GM23338 (cell line): ENCODE results near the gene C1orf216. TPM values are rescaled to one million over a fixed set of nuclear protein-coding genes. Genes with fewer than 3 reads are reported as not detected.
A peak's percentile ranks its signal among the peaks of the same experiment; 100 is the strongest.
"Not testable (repeated sequence)": the region's sequence is repeated elsewhere in the genome, so short reads cannot be mapped to it uniquely, and the experiment has no call there.

Source experiments
- ATAC-seq: fragments of 200-7000 bp; cut with Tn5 transposase; 3 replicates; pipeline ENCODE4 v1.9.1; 2020
- DNase-seq: peaks from one replicate; pipeline ENCODE4 v3.0.0-alpha.2; 2015; ENCODE audit warnings: low spot score
- H2AFZ ChIP-seq: fragments of 200-600 bp; sonication (generic); 2 replicates; pipeline ENCODE4 v1.8.0; 2016; ENCODE audit warnings: antibody characterized with exemption, mild to moderate bottlenecking, moderate library complexity
- H3F3A ChIP-seq: fragments of 200-600 bp; sonication (generic); replicated peaks from 2 replicates; pipeline ENCODE4 v1.8.0; 2017; ENCODE audit warnings: antibody characterized with exemption, mixed run types, low read depth
- H3K27ac ChIP-seq: fragments of 200-600 bp; sonication (generic); 2 replicates; pipeline ENCODE4 v1.6.1; 2016; ENCODE audit warnings: low read depth
- H3K27me3 ChIP-seq: fragments of 200-600 bp; sonication (generic); 2 replicates; pipeline ENCODE4 v1.8.0; 2016; ENCODE audit warnings: mild to moderate bottlenecking, mixed run types, moderate library complexity; ENCODE audit not compliant: insufficient read depth
- H3K36me3 ChIP-seq: fragments of 200-600 bp; sonication (generic); 2 replicates; pipeline ENCODE4 v1.8.0; 2016; ENCODE audit warnings: mild to moderate bottlenecking; ENCODE audit not compliant: insufficient read depth
- H3K4me1 ChIP-seq: fragments of 200-600 bp; sonication (generic); 2 replicates; pipeline ENCODE4 v1.8.0; 2016; ENCODE audit warnings: mild to moderate bottlenecking, moderate library complexity; ENCODE audit not compliant: insufficient read depth
- H3K4me2 ChIP-seq: fragments of 200-600 bp; sonication (generic); 2 replicates; pipeline ENCODE4 v1.7.1; 2017; ENCODE audit warnings: mixed run types
- H3K4me3 ChIP-seq: fragments of 200-600 bp; sonication (generic); 2 replicates; pipeline ENCODE4 v1.6.1; 2016; ENCODE audit warnings: mixed run types
- H3K79me2 ChIP-seq: fragments of 200-600 bp; sonication (generic); replicated peaks from 2 replicates; pipeline ENCODE4 v1.8.0; 2017; ENCODE audit warnings: mild to moderate bottlenecking; ENCODE audit not compliant: insufficient read depth
- H3K9me2 ChIP-seq: fragments of 200-600 bp; sonication (generic); 2 replicates; pipeline ENCODE4 v1.8.0; 2017; ENCODE audit not compliant: insufficient read depth
- H4K20me1 ChIP-seq: fragments of 200-600 bp; sonication (generic); replicated peaks from 2 replicates; pipeline ENCODE4 v1.8.0; 2017; ENCODE audit warnings: mild to moderate bottlenecking; ENCODE audit not compliant: insufficient read depth
- H3K27ac Mint-ChIP-seq: 2 replicates; pipeline ENCODE4 v1.8.0; 2020; ENCODE audit warnings: inconsistent platforms, mild to moderate bottlenecking, moderate library complexity, mixed read lengths
- H3K27me3 Mint-ChIP-seq: 3 replicates; pipeline ENCODE4 v1.8.0; 2022; ENCODE audit warnings: low read depth, mild to moderate bottlenecking, moderate library complexity, mixed read lengths, inconsistent platforms; ENCODE audit not compliant: insufficient read depth, poor library complexity
- H3K36me3 Mint-ChIP-seq: 3 replicates; pipeline ENCODE4 v1.8.0; 2021; ENCODE audit warnings: low read depth, mild to moderate bottlenecking, inconsistent platforms, moderate library complexity, mixed read lengths
- H3K4me1 Mint-ChIP-seq: 3 replicates; pipeline ENCODE4 v1.8.0; 2020; ENCODE audit warnings: mild to moderate bottlenecking, inconsistent platforms, mixed read lengths
- H3K4me3 Mint-ChIP-seq: 3 replicates; pipeline ENCODE4 v1.8.0; 2021; ENCODE audit warnings: moderate library complexity, mild to moderate bottlenecking, inconsistent platforms, mixed read lengths
- H3K9me3 Mint-ChIP-seq: 3 replicates; pipeline ENCODE4 v1.8.0; 2020; ENCODE audit warnings: moderate library complexity, mild to moderate bottlenecking, inconsistent platforms, mixed read lengths
- ETS1 ChIP-seq: IDR thresholded peaks from 2 replicates; pipeline ENCODE4 v1.6.1; 2016; ENCODE audit warnings: antibody characterized with exemption
- EZH2phosphoT487 ChIP-seq: fragments of 200-600 bp; sonication (generic); IDR thresholded peaks from one replicate; pipeline ENCODE4 v1.8.1; 2018; ENCODE audit warnings: antibody characterized with exemption; ENCODE audit not compliant: unreplicated experiment
- JUNB ChIP-seq: IDR thresholded peaks from one replicate; pipeline ENCODE4 v1.6.1; 2016; ENCODE audit warnings: antibody characterized with exemption; ENCODE audit not compliant: unreplicated experiment
- NANOG ChIP-seq: IDR thresholded peaks from 2 replicates; pipeline ENCODE4 v1.6.1; 2016; ENCODE audit warnings: antibody characterized with exemption, borderline replicate concordance
- POLR2AphosphoS5 ChIP-seq: IDR thresholded peaks from 2 replicates; pipeline ENCODE4 v1.6.1; 2016; ENCODE audit warnings: antibody characterized with exemption, low read depth
- STAT1 ChIP-seq: IDR thresholded peaks from one replicate; pipeline ENCODE4 v1.6.1; 2016; ENCODE audit warnings: antibody characterized with exemption; ENCODE audit not compliant: unreplicated experiment
- ZNF114 ChIP-seq: fragments of 250-450 bp; sonication (Bioruptor Pico); IDR thresholded peaks from 2 replicates; pipeline ENCODE4 v1.5.0; 2020; ENCODE audit warnings: mild to moderate bottlenecking, moderate library complexity
- ZNF331 ChIP-seq: fragments of 250-450 bp; sonication (Bioruptor Pico); IDR thresholded peaks from 2 replicates; pipeline ENCODE4 v1.5.0; 2020; ENCODE audit warnings: low read depth, mild to moderate bottlenecking, moderate library complexity
- polyA plus RNA-seq: library from polyadenylated mRNA; unstranded; fragments of >200 nt; fragmentation: Nextera tagmentation; extraction: Ambion mirVana; gene quantifications from 2 replicates; pipeline ENCODE4 v1.2.1, GENCODE V29; 2016
- total RNA-seq: library from RNA; depleted of rRNA; stranded (reverse); fragments of >200 nt; shearing (Covaris generic); gene quantifications from 2 replicates; pipeline ENCODE4 v1.2.3, GENCODE V29; 2014
- TF ChIP-seq, protein P1 (sequence below), 2 experiments: fragments of 200-600 bp in 1 of 2; sonication (generic) in 1 of 2; conservative IDR thresholded peaks; 2 replicates each; pipeline versions ENCODE4 v1.5.1 to v1.6.1; 2016 to 2017; ENCODE audit warnings: antibody characterized with exemption in 2 of 2, low read depth in 2 of 2, mild to moderate bottlenecking in 2 of 2, moderate library complexity in 1 of 2

The C1orf216 gene
- total and polyA plus RNA-seq, 2 experiments from 2014 or later: 4.7 to 21.5 TPM

DNA sequence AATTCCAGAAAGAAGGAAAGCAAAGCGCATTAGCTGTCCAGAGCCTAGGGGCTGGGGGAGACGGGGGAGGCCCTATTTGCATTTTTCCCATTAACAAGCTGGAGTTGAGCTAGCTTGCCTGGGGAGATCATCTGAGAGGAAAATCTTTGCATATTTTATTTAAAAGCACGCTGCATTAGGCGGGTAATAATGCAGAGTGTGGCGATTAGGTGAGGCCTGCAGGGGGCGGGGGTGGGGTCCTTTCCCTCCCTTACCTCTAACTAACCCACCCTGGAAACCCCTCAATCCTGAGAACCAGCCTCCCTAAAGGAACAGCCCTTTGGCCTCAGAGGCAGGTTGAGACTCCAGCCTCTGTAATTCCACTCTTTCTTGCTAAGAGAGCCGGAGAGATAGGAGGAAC, 16.2 kb downstream of the C1orf216 start:
- Mint-ChIP-seq H3K4me1 (peaks cover 36% of the 10 kb centered on the region), H3K27me3 (peaks cover 23% of the 10 kb centered on the region), H3K36me3 (peaks cover 4% of the 10 kb centered on the region; the same call in 2 of the 3 replicates), H3K4me3 (peak overlapping the region; percentile 40), H3K9me3 (peaks cover 8% of the 10 kb centered on the region; the same call in 2 of the 3 replicates), H3K27ac (no peak overlapping the region)
- H3K4me3 ChIP-seq: peak overlapping the region; percentile 37
- no peaks in the 10 kb centered on the region for H3K79me2 ChIP-seq
- no peaks in the 10 kb centered on the region for H3K36me3 ChIP-seq
- H4K20me1 ChIP-seq: no peaks in the 10 kb centered on the region
- no peaks in the 10 kb centered on the region for H3K9me2 ChIP-seq
- H3K4me2 ChIP-seq: peak overlapping the region; percentile 57
- peaks cover 32% of the 10 kb centered on the region for H3K4me1 ChIP-seq
- H3K27me3 ChIP-seq: peaks cover 17% of the 10 kb centered on the region
- H3K27ac ChIP-seq: peak overlapping the region; percentile 79; the same call in 1 of the 2 replicates
- DNase-seq: peak; percentile 62
- H2AFZ ChIP-seq: peak overlapping the region; percentile 93
- H3F3A ChIP-seq: peaks cover 14% of the 10 kb centered on the region; the same call in 1 of the 2 replicates
- no peak for TF ChIP-seq STAT1
- TF ChIP-seq ZNF331: no peak
- no peak for TF ChIP-seq EZH2phosphoT487
- TF ChIP-seq ZNF114 (CRISPR knock-in tag): no peak
- TF ChIP-seq POLR2AphosphoS5: no peak
- TF ChIP-seq, protein P1, sequence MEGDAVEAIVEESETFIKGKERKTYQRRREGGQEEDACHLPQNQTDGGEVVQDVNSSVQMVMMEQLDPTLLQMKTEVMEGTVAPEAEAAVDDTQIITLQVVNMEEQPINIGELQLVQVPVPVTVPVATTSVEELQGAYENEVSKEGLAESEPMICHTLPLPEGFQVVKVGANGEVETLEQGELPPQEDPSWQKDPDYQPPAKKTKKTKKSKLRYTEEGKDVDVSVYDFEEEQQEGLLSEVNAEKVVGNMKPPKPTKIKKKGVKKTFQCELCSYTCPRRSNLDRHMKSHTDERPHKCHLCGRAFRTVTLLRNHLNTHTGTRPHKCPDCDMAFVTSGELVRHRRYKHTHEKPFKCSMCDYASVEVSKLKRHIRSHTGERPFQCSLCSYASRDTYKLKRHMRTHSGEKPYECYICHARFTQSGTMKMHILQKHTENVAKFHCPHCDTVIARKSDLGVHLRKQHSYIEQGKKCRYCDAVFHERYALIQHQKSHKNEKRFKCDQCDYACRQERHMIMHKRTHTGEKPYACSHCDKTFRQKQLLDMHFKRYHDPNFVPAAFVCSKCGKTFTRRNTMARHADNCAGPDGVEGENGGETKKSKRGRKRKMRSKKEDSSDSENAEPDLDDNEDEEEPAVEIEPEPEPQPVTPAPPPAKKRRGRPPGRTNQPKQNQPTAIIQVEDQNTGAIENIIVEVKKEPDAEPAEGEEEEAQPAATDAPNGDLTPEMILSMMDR (conservative IDR thresholded peaks at IDR 0.05; ENCODE audit: low read depth in 2 of 2): peak; percentile 27 to 51; a peak in 2 of 4 replicates
- TF ChIP-seq JUNB: no peak
- ATAC-seq: peak; percentile 13

DNA sequence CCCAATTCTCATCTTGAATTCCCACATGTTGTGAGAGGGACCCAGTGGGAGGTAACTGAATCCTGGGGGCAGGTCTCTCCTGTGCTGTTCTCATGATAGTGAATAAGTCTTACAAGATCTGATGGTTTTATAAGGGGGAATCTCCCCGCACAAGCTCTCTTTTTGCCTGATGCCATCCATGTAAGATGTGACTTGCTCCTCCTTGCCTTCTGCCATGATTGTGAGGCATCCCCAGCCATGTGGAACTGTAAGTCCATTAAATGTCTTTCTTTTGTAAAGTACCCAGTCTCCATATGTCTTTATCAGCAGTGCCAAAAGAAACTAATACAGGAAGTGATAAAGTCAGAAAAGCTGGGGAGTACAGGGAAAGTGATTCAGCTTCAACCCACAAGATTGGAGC, 19.5 kb downstream of the C1orf216 start:
- peak overlapping the region; percentile 92 for H2AFZ ChIP-seq
- not testable (repeated sequence) for H3K9me3 Mint-ChIP-seq, H4K20me1 ChIP-seq, H3K27ac Mint-ChIP-seq, H3K36me3 Mint-ChIP-seq, DNase-seq, H3K9me2 ChIP-seq, H3K79me2 ChIP-seq, H3K27ac ChIP-seq, H3F3A ChIP-seq, ATAC-seq, H3K36me3 ChIP-seq
- peak overlapping the region; percentile 51; the same call in 1 of the 2 replicates for H3K4me3 ChIP-seq
- peaks cover 32% of the 10 kb centered on the region for H3K4me1 ChIP-seq
- H3K27me3 ChIP-seq: peaks cover 11% of the 10 kb centered on the region
- H3K4me2 ChIP-seq: peak overlapping the region; percentile 77
- Mint-ChIP-seq H3K27me3 (peaks cover 16% of the 10 kb centered on the region), H3K4me1 (peaks cover 27% of the 10 kb centered on the region), H3K4me3 (peak overlapping the region; percentile 66; the same call in 1 of the 3 replicates)

GRCh38 chr1:35692317-35692716, 26.4 kb downstream of the C1orf216 start:
- H3K4me3 ChIP-seq: no peak overlapping the region
- no peak for ATAC-seq
- H3K4me1 ChIP-seq: peaks cover 20% of the 10 kb centered on the region
- H3K9me3 Mint-ChIP-seq: no peaks in the 10 kb centered on the region
- peaks cover 7% of the 10 kb centered on the region for H3K27me3 Mint-ChIP-seq
- no peaks in the 10 kb centered on the region for H4K20me1 ChIP-seq
- H3K27ac ChIP-seq: no peak overlapping the region
- H2AFZ ChIP-seq: no peak overlapping the region
- H3K27me3 ChIP-seq: no peaks in the 10 kb centered on the region
- H3F3A ChIP-seq: no peaks in the 10 kb centered on the region
- peaks cover 29% of the 10 kb centered on the region for H3K4me1 Mint-ChIP-seq
- no peaks in the 10 kb centered on the region for H3K79me2 ChIP-seq
- no peaks in the 10 kb centered on the region for H3K9me2 ChIP-seq
- H3K36me3 ChIP-seq: no peaks in the 10 kb centered on the region
- H3K4me3 Mint-ChIP-seq: no peak overlapping the region
- DNase-seq: no peak
- no peak overlapping the region for H3K27ac Mint-ChIP-seq
- H3K36me3 Mint-ChIP-seq: no peaks in the 10 kb centered on the region
- H3K4me2 ChIP-seq: no peak overlapping the region
- TF ChIP-seq ETS1 (no peak), ZNF331 (no peak), ZNF114 (CRISPR knock-in tag) (no peak), NANOG (no peak)
- TF ChIP-seq, protein P1 (conservative IDR thresholded peaks at IDR 0.05; ENCODE audit: low read depth in 2 of 2): no peak
